K562 (cell line): ENCODE measurements around the gene PPP1R12C. TPM values are rescaled to one million over a fixed set of nuclear protein-coding genes. Genes with fewer than 3 reads are reported as not detected.

Experiments used
- BRD4 ChIP-seq: fragments of 200-600 bp; sonication (generic); IDR thresholded peaks from 2 replicates; pipeline ENCODE4 v1.6.1; 2017; ENCODE audit warnings: inconsistent platforms
- ELF2 ChIP-seq: fragments of 250-450 bp; sonication (Bioruptor Pico); IDR thresholded peaks from 2 replicates; pipeline ENCODE4 v1.5.0; 2021; ENCODE audit warnings: mild to moderate bottlenecking
- HDAC8 ChIP-seq: fragments of 450-650 bp; IDR thresholded peaks from 2 replicates; pipeline ENCODE4 v1.6.1; 2016; ENCODE audit warnings: mild to moderate bottlenecking, missing genetic modification characterization, moderate library complexity, missing compliant biosample characterization
- PHF20 ChIP-seq: fragments of 450-650 bp; IDR thresholded peaks from 2 replicates; pipeline ENCODE4 v1.6.1; 2018; ENCODE audit not compliant: partially characterized antibody
- RBM39 ChIP-seq: fragments of 200-400 bp; formaldehyde crosslinking; optimal IDR thresholded peaks from 2 replicates; pipeline ENCODE3; 2018; ENCODE audit warnings: low read depth, low read length
- SUPT5H ChIP-seq: fragments of 450-650 bp; IDR thresholded peaks from 2 replicates; pipeline ENCODE4 v1.6.1; 2016
- YY1 ChIP-seq, 3 experiments: IDR thresholded peaks; 2 replicates each; pipeline ENCODE4 v1.6.1; 2011; ENCODE audit warnings: low read length in 2 of 3, mild to moderate bottlenecking in 2 of 3, moderate library complexity in 2 of 3, borderline replicate concordance in 1 of 3, control low read depth in 1 of 3, low read depth in 1 of 3; ENCODE audit not compliant: insufficient read depth in 3 of 3, insufficient replicate concordance in 2 of 3, control insufficient read depth in 1 of 3, insufficient read length in 1 of 3; ENCODE audit errors: extremely low read depth in 1 of 3
- polyA plus RNA-seq, 8 experiments: library from polyadenylated mRNA; depleted of rRNA in 4 of 8; stranded (reverse) in 5 of 8; unstranded in 3 of 8; fragments of >200 nt; fragmentation: Nextera tagmentation in 2 of 8; fragmentation: Illumina TruSeq in 1 of 8; extraction: Ambion mirVana in 2 of 8; extraction: Trizol in 1 of 8; gene quantifications; 2 replicates each; pipeline versions ENCODE4 v1.2.1 to v1.2.3, GENCODE V29; 2011 to 2014; ENCODE audit warnings: inconsistent platforms in 1 of 8, missing spikeins in 1 of 8
- total RNA-seq, 7 experiments: library from RNA; depleted of rRNA in 6 of 7; stranded (reverse); fragments of >200 nt in 6 of 7; fragmentation: Illumina TruSeq in 2 of 7; extraction: Trizol in 2 of 7; gene quantifications; 2 replicates each; pipeline versions ENCODE4 v1.2.1 to v1.2.3, GENCODE V29; 2011 to 2021; ENCODE audit warnings: low replicate concordance in 1 of 7
- TF ChIP-seq, protein P1 (sequence below): fragments of 450-650 bp; IDR thresholded peaks from 2 replicates; pipeline ENCODE4 v1.6.1; 2016; ENCODE audit warnings: borderline replicate concordance
- TF ChIP-seq, protein P2 (sequence below), 2 experiments: fragments of 450-650 bp; IDR thresholded peaks; 2 replicates each; pipeline ENCODE4 v1.6.1; 2018; ENCODE audit warnings: mild to moderate bottlenecking in 2 of 2, low read depth in 1 of 2; ENCODE audit not compliant: partially characterized antibody in 2 of 2

The PPP1R12C gene
- total and polyA plus RNA-seq, 9 of the 15 experiments (the other 6 are each of a cell fraction or from before 2014, with no cell fraction given), result 1.8 to 136 (median 33.7) TPM

DNA sequence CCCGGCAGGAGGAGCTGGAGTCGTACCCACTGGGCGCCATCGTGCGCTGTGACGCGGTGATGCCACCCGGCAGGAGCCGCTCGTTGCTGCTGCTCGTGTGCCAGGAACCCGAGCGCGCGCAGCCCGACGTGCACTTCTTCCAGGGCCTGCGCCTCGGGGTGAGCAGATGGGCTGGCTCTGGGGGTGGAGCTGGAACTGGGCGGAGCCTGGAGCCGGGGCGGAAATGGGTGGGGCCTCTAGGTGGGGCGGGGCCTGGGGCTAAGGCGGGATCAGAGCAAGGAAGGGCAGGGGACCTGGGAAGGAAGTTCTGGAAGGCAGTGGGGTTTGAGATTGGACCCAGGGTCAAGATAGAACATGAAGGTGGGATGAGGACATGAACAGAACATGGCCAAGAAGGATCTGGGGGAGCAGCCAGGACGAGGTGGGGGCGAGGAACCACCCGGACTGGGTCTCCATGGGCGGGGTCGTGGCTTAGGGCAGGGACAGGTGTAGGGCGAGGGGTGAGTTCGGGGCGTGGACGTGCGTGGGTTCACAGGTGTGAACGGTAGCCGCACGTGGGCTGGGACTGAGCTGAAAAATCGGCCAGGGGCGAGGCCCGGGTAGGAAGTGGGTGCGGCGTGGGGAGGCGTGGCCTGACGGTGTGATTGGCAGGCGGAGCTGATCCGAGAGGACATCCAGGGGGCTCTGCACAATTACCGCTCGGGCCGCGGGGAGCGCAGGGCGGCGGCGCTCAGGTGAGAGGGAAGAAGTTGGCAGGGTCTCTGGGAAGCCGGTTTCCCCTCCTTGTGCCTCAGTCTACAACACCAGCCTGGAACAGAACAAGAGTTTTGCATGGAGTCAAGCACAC, 37.1 kb downstream of the PPP1R12C start (continued):
- TF ChIP-seq PHF20, result peak; percentile 44
- TF ChIP-seq, protein P1, sequence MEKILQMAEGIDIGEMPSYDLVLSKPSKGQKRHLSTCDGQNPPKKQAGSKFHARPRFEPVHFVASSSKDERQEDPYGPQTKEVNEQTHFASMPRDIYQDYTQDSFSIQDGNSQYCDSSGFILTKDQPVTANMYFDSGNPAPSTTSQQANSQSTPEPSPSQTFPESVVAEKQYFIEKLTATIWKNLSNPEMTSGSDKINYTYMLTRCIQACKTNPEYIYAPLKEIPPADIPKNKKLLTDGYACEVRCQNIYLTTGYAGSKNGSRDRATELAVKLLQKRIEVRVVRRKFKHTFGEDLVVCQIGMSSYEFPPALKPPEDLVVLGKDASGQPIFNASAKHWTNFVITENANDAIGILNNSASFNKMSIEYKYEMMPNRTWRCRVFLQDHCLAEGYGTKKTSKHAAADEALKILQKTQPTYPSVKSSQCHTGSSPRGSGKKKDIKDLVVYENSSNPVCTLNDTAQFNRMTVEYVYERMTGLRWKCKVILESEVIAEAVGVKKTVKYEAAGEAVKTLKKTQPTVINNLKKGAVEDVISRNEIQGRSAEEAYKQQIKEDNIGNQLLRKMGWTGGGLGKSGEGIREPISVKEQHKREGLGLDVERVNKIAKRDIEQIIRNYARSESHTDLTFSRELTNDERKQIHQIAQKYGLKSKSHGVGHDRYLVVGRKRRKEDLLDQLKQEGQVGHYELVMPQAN, result peak; percentile 96
- TF ChIP-seq, protein P2, sequence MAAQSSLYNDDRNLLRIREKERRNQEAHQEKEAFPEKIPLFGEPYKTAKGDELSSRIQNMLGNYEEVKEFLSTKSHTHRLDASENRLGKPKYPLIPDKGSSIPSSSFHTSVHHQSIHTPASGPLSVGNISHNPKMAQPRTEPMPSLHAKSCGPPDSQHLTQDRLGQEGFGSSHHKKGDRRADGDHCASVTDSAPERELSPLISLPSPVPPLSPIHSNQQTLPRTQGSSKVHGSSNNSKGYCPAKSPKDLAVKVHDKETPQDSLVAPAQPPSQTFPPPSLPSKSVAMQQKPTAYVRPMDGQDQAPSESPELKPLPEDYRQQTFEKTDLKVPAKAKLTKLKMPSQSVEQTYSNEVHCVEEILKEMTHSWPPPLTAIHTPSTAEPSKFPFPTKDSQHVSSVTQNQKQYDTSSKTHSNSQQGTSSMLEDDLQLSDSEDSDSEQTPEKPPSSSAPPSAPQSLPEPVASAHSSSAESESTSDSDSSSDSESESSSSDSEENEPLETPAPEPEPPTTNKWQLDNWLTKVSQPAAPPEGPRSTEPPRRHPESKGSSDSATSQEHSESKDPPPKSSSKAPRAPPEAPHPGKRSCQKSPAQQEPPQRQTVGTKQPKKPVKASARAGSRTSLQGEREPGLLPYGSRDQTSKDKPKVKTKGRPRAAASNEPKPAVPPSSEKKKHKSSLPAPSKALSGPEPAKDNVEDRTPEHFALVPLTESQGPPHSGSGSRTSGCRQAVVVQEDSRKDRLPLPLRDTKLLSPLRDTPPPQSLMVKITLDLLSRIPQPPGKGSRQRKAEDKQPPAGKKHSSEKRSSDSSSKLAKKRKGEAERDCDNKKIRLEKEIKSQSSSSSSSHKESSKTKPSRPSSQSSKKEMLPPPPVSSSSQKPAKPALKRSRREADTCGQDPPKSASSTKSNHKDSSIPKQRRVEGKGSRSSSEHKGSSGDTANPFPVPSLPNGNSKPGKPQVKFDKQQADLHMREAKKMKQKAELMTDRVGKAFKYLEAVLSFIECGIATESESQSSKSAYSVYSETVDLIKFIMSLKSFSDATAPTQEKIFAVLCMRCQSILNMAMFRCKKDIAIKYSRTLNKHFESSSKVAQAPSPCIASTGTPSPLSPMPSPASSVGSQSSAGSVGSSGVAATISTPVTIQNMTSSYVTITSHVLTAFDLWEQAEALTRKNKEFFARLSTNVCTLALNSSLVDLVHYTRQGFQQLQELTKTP (IDR thresholded peaks at IDR 0.05; ENCODE audit: low read depth in 1 of 2, partially characterized antibody in 2 of 2), result peak in 1 of 2 experiments; percentile 29
- peak in 2 of 3 experiments; percentile 15 to 32 for TF ChIP-seq YY1 (IDR thresholded peaks at IDR 0.05; ENCODE audit: borderline replicate concordance in 1 of 3, control insufficient read depth in 1 of 3, extremely low read depth in 1 of 3, insufficient read depth in 3 of 3, insufficient read length in 1 of 3, insufficient replicate concordance in 2 of 3, low read depth in 1 of 3, low read length in 2 of 3)
- TF ChIP-seq ELF2 (CRISPR knock-in tag), result peak; percentile 70
- TF ChIP-seq SUPT5H, result peak; percentile 85
- TF ChIP-seq RBM39, result no peak
- 0 out of 2 replicates have a peak, but pooled peaks have one; percentile 55 for TF ChIP-seq BRD4
- no peak for TF ChIP-seq HDAC8
